Hepatocyte (in vitro differentiated cells): ENCODE results near the gene PATL1. TPM values are rescaled to one million over a fixed set of nuclear protein-coding genes. Genes with fewer than 3 reads are reported as not detected.
"Not testable (repeated sequence)": the region's sequence is repeated elsewhere in the genome, so short reads cannot be mapped to it uniquely, and the experiment has no call there.

ENCODE experiments used
- DNase-seq: peaks from one replicate; pipeline ENCODE4 v3.0.0-alpha.2; 2016; ENCODE audit warnings: low spot score
- H2AFZ ChIP-seq: fragments of 200-600 bp; sonication (generic); 2 replicates; pipeline ENCODE4 v1.6.0; 2016; ENCODE audit warnings: antibody characterized with exemption, mild to moderate bottlenecking
- H3K27ac ChIP-seq: fragments of 200-600 bp; sonication (generic); 2 replicates; pipeline ENCODE4 v1.5.1; 2016; ENCODE audit warnings: mild to moderate bottlenecking
- H3K27me3 ChIP-seq: fragments of 200-600 bp; sonication (generic); 2 replicates; pipeline ENCODE4 v1.6.1; 2016
- H3K36me3 ChIP-seq: fragments of 200-600 bp; sonication (generic); replicated peaks from 2 replicates; pipeline ENCODE4 v1.5.1; 2016; ENCODE audit warnings: low read depth; ENCODE audit not compliant: insufficient read depth
- H3K4me1 ChIP-seq: fragments of 200-600 bp; sonication (generic); 2 replicates; pipeline ENCODE4 v1.5.1; 2016; ENCODE audit warnings: mild to moderate bottlenecking, moderate library complexity; ENCODE audit not compliant: insufficient read depth
- H3K4me2 ChIP-seq: fragments of 200-600 bp; sonication (generic); 2 replicates; pipeline ENCODE4 v1.6.0; 2016
- H3K4me3 ChIP-seq: fragments of 200-600 bp; sonication (generic); 2 replicates; pipeline ENCODE4 v1.5.1; 2016; ENCODE audit warnings: mild to moderate bottlenecking
- H3K79me2 ChIP-seq: fragments of 200-600 bp; sonication (generic); 2 replicates; pipeline ENCODE4 v1.6.0; 2017; ENCODE audit warnings: mild to moderate bottlenecking
- H3K9me2 ChIP-seq: fragments of 200-600 bp; sonication (generic); replicated peaks from 2 replicates; pipeline ENCODE4 v1.6.0; 2017; ENCODE audit warnings: mild to moderate bottlenecking; ENCODE audit not compliant: insufficient read depth
- H3K9me3 ChIP-seq: fragments of 200-600 bp; sonication (generic); 2 replicates; pipeline ENCODE4 v1.5.1; 2016; ENCODE audit warnings: low read depth, mild to moderate bottlenecking
- H4K20me1 ChIP-seq: fragments of 200-600 bp; sonication (generic); 2 replicates; pipeline ENCODE4 v1.6.0; 2016; ENCODE audit warnings: mild to moderate bottlenecking; ENCODE audit not compliant: insufficient read depth, poor library complexity, severe bottlenecking
- CTCF ChIP-seq: fragments of 200-600 bp; sonication (generic); IDR thresholded peaks from 2 replicates; pipeline ENCODE4 v1.5.1; 2016; ENCODE audit warnings: antibody characterized with exemption, mild to moderate bottlenecking; ENCODE audit not compliant: poor library complexity
- EZH2 ChIP-seq: fragments of 200-600 bp; sonication (generic); IDR thresholded peaks from 2 replicates; pipeline ENCODE4 v1.6.1; 2016; ENCODE audit warnings: antibody characterized with exemption, mild to moderate bottlenecking, borderline replicate concordance
- EZH2phosphoT487 ChIP-seq: fragments of 200-600 bp; sonication (generic); IDR thresholded peaks from one replicate; pipeline ENCODE4 v1.6.1; 2018; ENCODE audit warnings: antibody characterized with exemption, mild to moderate bottlenecking, low read depth, moderate library complexity; ENCODE audit not compliant: unreplicated experiment, severe bottlenecking
- WGBS: methylation state at CpG from one replicate; pipeline ENCODE4 v1.1.6; 2016; ENCODE audit warnings: low lambda C conversion rate; ENCODE audit errors: missing lambda C conversion rate; 5-methylcytosine and 5-hydroxymethylcytosine counted together
- polyA plus RNA-seq: library from polyadenylated mRNA; unstranded; fragments of >200 nt; fragmentation: Nextera tagmentation; extraction: Ambion mirVana; gene quantifications from 2 replicates; pipeline ENCODE4 v1.2.1, GENCODE V29; 2016
- total RNA-seq: library from RNA; depleted of rRNA; stranded (reverse); fragments of >200 nt; gene quantifications from 2 replicates; pipeline ENCODE4 v1.2.3, GENCODE V29; 2014

PATL1 gene
- total and polyA plus RNA-seq, 2 experiments from 2014 or later, result 19.9 to 21.6 TPM

GRCh38 chr11:59705294-59705693 is 36.5 kb upstream of the PATL1 start:
- H3K4me2 ChIP-seq, result no peak overlapping the region
- no peaks in the 10 kb centered on the region for H3K27me3 ChIP-seq
- 82% methylated on average over 6 of the region's 6 CpGs for WGBS
- peak overlapping the region; percentile 71 for H3K27ac ChIP-seq
- H3K4me3 ChIP-seq, result no peak overlapping the region
- no peaks in the 10 kb centered on the region for H3K36me3 ChIP-seq
- H3K9me2 ChIP-seq, result no peaks in the 10 kb centered on the region
- H2AFZ ChIP-seq, result no peak overlapping the region
- H3K4me1 ChIP-seq, result peaks cover 6% of the 10 kb centered on the region
- H4K20me1 ChIP-seq, result no peaks in the 10 kb centered on the region
- DNase-seq, result no peak
- H3K79me2 ChIP-seq, result no peaks in the 10 kb centered on the region
- no peaks in the 10 kb centered on the region for H3K9me3 ChIP-seq
- TF ChIP-seq CTCF (no peak), EZH2phosphoT487 (no peak), EZH2 (no peak)

- 89% methylated on average over 1 of the region's 1 CpG for WGBS
- H3K4me3 ChIP-seq, result not testable (repeated sequence)
Observed at GRCh38 chr11:59703515-59703914, 34.7 kb upstream of the PATL1 start.

GRCh38 chr11:59700157-59700556 is 31.3 kb upstream of the PATL1 start:
- not testable (repeated sequence) for H3K4me2 ChIP-seq, H3K9me3 ChIP-seq, H3K79me2 ChIP-seq, H3K9me2 ChIP-seq, H3K27me3 ChIP-seq, H3K4me3 ChIP-seq, H3K27ac ChIP-seq, H3K36me3 ChIP-seq, H2AFZ ChIP-seq, H4K20me1 ChIP-seq, H3K4me1 ChIP-seq, DNase-seq
- WGBS, result 68% methylated on average over 5 of the region's 5 CpGs

More at GRCh38 chr11:59703515-59703914, 34.7 kb upstream of the PATL1 start:
- H3K4me1 ChIP-seq, H3K9me2 ChIP-seq, H4K20me1 ChIP-seq, H3K36me3 ChIP-seq, H3K9me3 ChIP-seq, H3K79me2 ChIP-seq, H3K27me3 ChIP-seq, DNase-seq, H3K4me2 ChIP-seq, H2AFZ ChIP-seq: not testable (repeated sequence)
- H3K27ac ChIP-seq, result peak overlapping the region; percentile 22

GRCh38 chr11:59698506-59698905 is 29.7 kb upstream of the PATL1 start:
- Histone ChIP-seq H3K27me3 (no peaks in the 10 kb centered on the region), H2AFZ (no peak overlapping the region), H3K9me3 (no peaks in the 10 kb centered on the region), H3K4me1 (no peaks in the 10 kb centered on the region), H3K4me3 (no peak overlapping the region), H3K4me2 (no peak overlapping the region), H3K79me2 (no peaks in the 10 kb centered on the region), H4K20me1 (no peaks in the 10 kb centered on the region), H3K36me3 (no peaks in the 10 kb centered on the region), H3K27ac (no peak overlapping the region), H3K9me2 (no peaks in the 10 kb centered on the region)
- TF ChIP-seq EZH2 (no peak), CTCF (no peak), EZH2phosphoT487 (no peak)
- DNase-seq, result no peak

- H3K27me3 ChIP-seq, result no peaks in the 10 kb centered on the region
- no peak overlapping the region for H2AFZ ChIP-seq
- no peak overlapping the region for H3K4me2 ChIP-seq
- H3K4me3 ChIP-seq, result no peak overlapping the region
- H3K27ac ChIP-seq, result no peak overlapping the region
- H3K4me1 ChIP-seq, result no peaks in the 10 kb centered on the region
- H3K36me3 ChIP-seq, result no peaks in the 10 kb centered on the region
- H4K20me1 ChIP-seq, result no peaks in the 10 kb centered on the region
- no peaks in the 10 kb centered on the region for H3K9me2 ChIP-seq
- no peak for DNase-seq
- TF ChIP-seq EZH2phosphoT487 (no peak), CTCF (no peak), EZH2 (no peak)
- H3K9me3 ChIP-seq, result peaks cover 6% of the 10 kb centered on the region
- H3K79me2 ChIP-seq, result no peaks in the 10 kb centered on the region
Observed at GRCh38 chr11:59692915-59693314, 24.1 kb upstream of the PATL1 start.
